NCI-H226 (cell line): ENCODE data around the gene TPM1.

ENCODE experiments used
- DNase-seq: peaks from one replicate; pipeline ENCODE4 v3.0.0-alpha.2; 2015

The TPM1 gene

GRCh38 chr15:63059075-63059474, 16.5 kb downstream of the TPM1 start:
- DNase-seq: no peak

GRCh38 chr15:63059573-63060216, 17.1 kb downstream of the TPM1 start:
- DNase-seq: no peak

- no peak for DNase-seq
Measured at GRCh38 chr15:63060699-63061098, 18.2 kb downstream of the TPM1 start.

- DNase-seq: no peak
Measured at GRCh38 chr15:63061975-63062374, 19.4 kb downstream of the TPM1 start.

GRCh38 chr15:63063164-63063756, 20.7 kb downstream of the TPM1 start:
- no peak for DNase-seq

GRCh38 chr15:63063877-63064409, 21.4 kb downstream of the TPM1 start:
- no peak for DNase-seq

GRCh38 chr15:63065262-63066221, 23.0 kb downstream of the TPM1 start:
- no peak for DNase-seq

- DNase-seq: no peak
Measured at GRCh38 chr15:63066272-63066671, 23.7 kb downstream of the TPM1 start.

GRCh38 chr15:63067306-63067705, 24.8 kb downstream of the TPM1 start:
- DNase-seq: no peak

- no peak for DNase-seq
Measured at GRCh38 chr15:63067976-63068743, 25.6 kb downstream of the TPM1 start.

- no peak for DNase-seq
Measured at GRCh38 chr15:63069616-63070090, 27.1 kb downstream of the TPM1 start.

- peak; percentile 66 for DNase-seq
Measured at GRCh38 chr15:63070681-63071129, 28.2 kb downstream of the TPM1 start.

GRCh38 chr15:63071288-63071909, 28.9 kb downstream of the TPM1 start:
- DNase-seq: no peak

- no peak for DNase-seq
Measured at GRCh38 chr15:63072023-63072650, 29.6 kb downstream of the TPM1 start.

- DNase-seq: no peak
Measured at GRCh38 chr15:63072809-63073277, 30.3 kb downstream of the TPM1 start.

- DNase-seq: peak; percentile 40
Measured at GRCh38 chr15:63073497-63074172, 31.1 kb downstream of the TPM1 start.

- no peak for DNase-seq
Measured at GRCh38 chr15:63075015-63075983, 32.8 kb downstream of the TPM1 start.

GRCh38 chr15:63075984-63076713, 33.6 kb downstream of the TPM1 start:
- peak; percentile 66 for DNase-seq

GRCh38 chr15:63076714-63077046, 34.1 kb downstream of the TPM1 start:
- no peak for DNase-seq
